HepG2 (cell line): Measurements from ENCODE around the gene PAFAH1B2.
"Not testable (repeated sequence)": the region's sequence is repeated elsewhere in the genome, so short reads cannot be mapped to it uniquely, and the experiment has no call there.

Source experiments
- CBX2 ChIP-seq, 2 experiments: fragments of 200-600 bp in 1 of 2; sonication (generic); formaldehyde crosslinking in 1 of 2; IDR thresholded peaks; 2 replicates each; pipeline versions ENCODE4 v1.7.0 to v1.8.1; 2018 to 2022; ENCODE audit warnings: low read depth in 2 of 2, low read length in 1 of 2, mild to moderate bottlenecking in 1 of 2, missing genetic modification reagents in 1 of 2
- EZH2 ChIP-seq: conservative IDR thresholded peaks from 2 replicates; pipeline ENCODE4 v1.6.1; 2012; ENCODE audit warnings: mild to moderate bottlenecking, low read depth, low read length, moderate library complexity
- NFIC ChIP-seq: IDR thresholded peaks from 2 replicates; pipeline ENCODE4 v1.6.1; 2012; ENCODE audit warnings: mild to moderate bottlenecking, low read length, inconsistent platforms
- SUZ12 ChIP-seq: fragments of 150-350 bp; IDR thresholded peaks from 2 replicates; pipeline ENCODE4 v1.6.1; 2014; ENCODE audit warnings: low read depth, low read length
- ZNF121 ChIP-seq: sonication (generic); formaldehyde crosslinking; IDR thresholded peaks from 2 replicates; pipeline ENCODE4 v1.5.0; 2020; ENCODE audit warnings: mild to moderate bottlenecking, missing genetic modification reagents
- TF ChIP-seq, protein P1 (sequence below): IDR thresholded peaks from 2 replicates; pipeline ENCODE4 v1.6.1; 2016; ENCODE audit warnings: missing genetic modification reagents, missing compliant biosample characterization
- TF ChIP-seq, protein P2 (sequence below): IDR thresholded peaks from 2 replicates; pipeline ENCODE4 v1.6.1; 2016; ENCODE audit warnings: missing compliant biosample characterization, missing genetic modification reagents, borderline replicate concordance
- TF ChIP-seq, protein P3 (sequence below): sonication (generic); IDR thresholded peaks from 2 replicates; pipeline ENCODE4 v1.6.1; 2016; ENCODE audit warnings: low read depth, borderline replicate concordance
- TF ChIP-seq, protein P4 (sequence below): sonication (generic); formaldehyde crosslinking; IDR thresholded peaks from 2 replicates; pipeline ENCODE4 v1.4.0; 2020; ENCODE audit warnings: missing genetic modification reagents, mild to moderate bottlenecking, borderline replicate concordance
- TF ChIP-seq, protein P5 (sequence below): sonication (generic); formaldehyde crosslinking; IDR thresholded peaks from 2 replicates; pipeline ENCODE4 v1.8.1; 2023; ENCODE audit warnings: mild to moderate bottlenecking, inconsistent platforms, moderate library complexity, missing genetic modification reagents, borderline replicate concordance

DNA sequence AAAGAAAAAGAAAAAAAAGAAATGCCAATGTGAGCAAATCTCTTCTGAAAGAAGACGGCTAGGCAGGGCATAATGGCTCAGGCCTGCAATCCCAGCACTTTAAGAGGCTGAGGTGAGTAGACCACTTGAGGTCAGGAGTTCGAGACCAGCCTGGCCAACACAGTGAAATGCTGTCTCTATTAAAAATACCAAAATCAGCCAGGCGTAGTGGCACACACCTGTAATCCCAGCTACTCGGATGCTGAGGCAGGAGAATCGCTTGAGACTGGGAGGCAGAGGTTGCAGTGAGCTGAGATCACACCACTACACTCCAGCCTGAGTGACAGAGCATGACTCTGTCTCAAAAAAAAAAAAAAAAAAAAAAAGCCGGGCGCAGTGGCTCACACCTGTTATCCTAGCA, 13.7 kb upstream of the PAFAH1B2 start:
- TF ChIP-seq, protein P1, sequence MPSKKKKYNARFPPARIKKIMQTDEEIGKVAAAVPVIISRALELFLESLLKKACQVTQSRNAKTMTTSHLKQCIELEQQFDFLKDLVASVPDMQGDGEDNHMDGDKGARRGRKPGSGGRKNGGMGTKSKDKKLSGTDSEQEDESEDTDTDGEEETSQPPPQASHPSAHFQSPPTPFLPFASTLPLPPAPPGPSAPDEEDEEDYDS: not testable (repeated sequence)
- TF ChIP-seq NFIC; ZNF121 (CRISPR knock-in tag); SUZ12; CBX2 (IDR thresholded peaks at IDR 0.05; ENCODE audit: low read depth, low read length); CBX2 (CRISPR knock-in tag; IDR thresholded peaks at IDR 0.05; ENCODE audit: low read depth); EZH2: not testable (repeated sequence)
- TF ChIP-seq, protein P2, sequence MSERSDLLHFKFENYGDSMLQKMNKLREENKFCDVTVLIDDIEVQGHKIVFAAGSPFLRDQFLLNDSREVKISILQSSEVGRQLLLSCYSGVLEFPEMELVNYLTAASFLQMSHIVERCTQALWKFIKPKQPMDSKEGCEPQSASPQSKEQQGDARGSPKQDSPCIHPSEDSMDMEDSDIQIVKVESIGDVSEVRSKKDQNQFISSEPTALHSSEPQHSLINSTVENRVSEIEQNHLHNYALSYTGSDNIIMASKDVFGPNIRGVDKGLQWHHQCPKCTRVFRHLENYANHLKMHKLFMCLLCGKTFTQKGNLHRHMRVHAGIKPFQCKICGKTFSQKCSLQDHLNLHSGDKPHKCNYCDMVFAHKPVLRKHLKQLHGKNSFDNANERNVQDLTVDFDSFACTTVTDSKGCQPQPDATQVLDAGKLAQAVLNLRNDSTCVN: not testable (repeated sequence)
- TF ChIP-seq, protein P3, sequence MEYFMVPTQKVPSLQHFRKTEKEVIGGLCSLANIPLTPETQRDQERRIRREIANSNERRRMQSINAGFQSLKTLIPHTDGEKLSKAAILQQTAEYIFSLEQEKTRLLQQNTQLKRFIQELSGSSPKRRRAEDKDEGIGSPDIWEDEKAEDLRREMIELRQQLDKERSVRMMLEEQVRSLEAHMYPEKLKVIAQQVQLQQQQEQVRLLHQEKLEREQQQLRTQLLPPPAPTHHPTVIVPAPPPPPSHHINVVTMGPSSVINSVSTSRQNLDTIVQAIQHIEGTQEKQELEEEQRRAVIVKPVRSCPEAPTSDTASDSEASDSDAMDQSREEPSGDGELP: not testable (repeated sequence)
- TF ChIP-seq, protein P4, sequence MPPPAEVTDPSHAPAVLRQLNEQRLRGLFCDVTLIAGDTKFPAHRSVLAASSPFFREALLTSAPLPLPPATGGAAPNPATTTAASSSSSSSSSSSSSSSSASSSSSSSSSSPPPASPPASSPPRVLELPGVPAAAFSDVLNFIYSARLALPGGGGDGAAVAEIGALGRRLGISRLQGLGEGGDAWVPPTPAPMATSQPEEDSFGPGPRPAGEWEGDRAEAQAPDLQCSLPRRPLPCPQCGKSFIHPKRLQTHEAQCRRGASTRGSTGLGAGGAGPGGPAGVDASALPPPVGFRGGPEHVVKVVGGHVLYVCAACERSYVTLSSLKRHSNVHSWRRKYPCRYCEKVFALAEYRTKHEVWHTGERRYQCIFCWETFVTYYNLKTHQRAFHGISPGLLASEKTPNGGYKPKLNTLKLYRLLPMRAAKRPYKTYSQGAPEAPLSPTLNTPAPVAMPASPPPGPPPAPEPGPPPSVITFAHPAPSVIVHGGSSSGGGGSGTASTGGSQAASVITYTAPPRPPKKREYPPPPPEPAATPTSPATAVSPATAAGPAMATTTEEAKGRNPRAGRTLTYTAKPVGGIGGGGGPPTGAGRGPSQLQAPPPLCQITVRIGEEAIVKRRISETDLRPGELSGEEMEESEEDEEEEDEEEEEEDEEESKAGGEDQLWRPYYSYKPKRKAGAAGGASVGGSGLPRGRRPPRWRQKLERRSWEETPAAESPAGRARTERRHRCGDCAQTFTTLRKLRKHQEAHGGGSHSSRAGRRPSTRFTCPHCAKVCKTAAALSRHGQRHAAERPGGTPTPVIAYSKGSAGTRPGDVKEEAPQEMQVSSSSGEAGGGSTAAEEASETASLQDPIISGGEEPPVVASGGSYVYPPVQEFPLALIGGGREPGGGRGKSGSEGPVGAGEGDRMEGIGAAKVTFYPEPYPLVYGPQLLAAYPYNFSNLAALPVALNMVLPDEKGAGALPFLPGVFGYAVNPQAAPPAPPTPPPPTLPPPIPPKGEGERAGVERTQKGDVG (CRISPR knock-in tag): not testable (repeated sequence)
- TF ChIP-seq, protein P5, sequence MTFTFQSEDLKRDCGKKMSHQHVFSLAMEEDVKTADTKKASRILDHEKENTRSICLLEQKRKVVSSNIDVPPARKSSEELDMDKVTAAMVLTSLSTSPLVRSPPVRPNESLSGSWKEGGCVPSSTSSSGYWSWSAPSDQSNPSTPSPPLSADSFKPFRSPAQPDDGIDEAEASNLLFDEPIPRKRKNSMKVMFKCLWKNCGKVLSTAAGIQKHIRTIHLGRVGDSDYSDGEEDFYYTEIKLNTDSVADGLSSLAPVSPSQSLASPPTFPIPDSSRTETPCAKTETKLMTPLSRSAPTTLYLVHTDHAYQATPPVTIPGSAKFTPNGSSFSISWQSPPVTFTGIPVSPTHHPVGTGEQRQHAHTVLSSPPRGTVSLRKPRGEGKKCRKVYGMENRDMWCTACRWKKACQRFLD (CRISPR knock-in tag): not testable (repeated sequence)
